22Rv1 (cell line): Measurements from ENCODE around the gene ANXA11.
"Not testable (repeated sequence)": the region's sequence is repeated elsewhere in the genome, so short reads cannot be mapped to it uniquely, and the experiment has no call there.

Experiments
- H3K27ac ChIP-seq: fragments of 450-650 bp; 2 replicates; pipeline ENCODE4 v1.5.1; 2017
- ZFX ChIP-seq: fragments of 450-650 bp; IDR thresholded peaks from 2 replicates; pipeline ENCODE4 v1.6.1; 2017; ENCODE audit warnings: antibody characterized with exemption, borderline replicate concordance
- TF ChIP-seq, protein P1 (sequence below): fragments of 450-650 bp; IDR thresholded peaks from 2 replicates; pipeline ENCODE4 v1.5.1; 2017; ENCODE audit warnings: mild to moderate bottlenecking

Gene ANXA11

GRCh38 chr10:80137031-80137862 lies 68.1 kb downstream of the ANXA11 start:
- no peak for TF ChIP-seq ZFX
- TF ChIP-seq, protein P1, sequence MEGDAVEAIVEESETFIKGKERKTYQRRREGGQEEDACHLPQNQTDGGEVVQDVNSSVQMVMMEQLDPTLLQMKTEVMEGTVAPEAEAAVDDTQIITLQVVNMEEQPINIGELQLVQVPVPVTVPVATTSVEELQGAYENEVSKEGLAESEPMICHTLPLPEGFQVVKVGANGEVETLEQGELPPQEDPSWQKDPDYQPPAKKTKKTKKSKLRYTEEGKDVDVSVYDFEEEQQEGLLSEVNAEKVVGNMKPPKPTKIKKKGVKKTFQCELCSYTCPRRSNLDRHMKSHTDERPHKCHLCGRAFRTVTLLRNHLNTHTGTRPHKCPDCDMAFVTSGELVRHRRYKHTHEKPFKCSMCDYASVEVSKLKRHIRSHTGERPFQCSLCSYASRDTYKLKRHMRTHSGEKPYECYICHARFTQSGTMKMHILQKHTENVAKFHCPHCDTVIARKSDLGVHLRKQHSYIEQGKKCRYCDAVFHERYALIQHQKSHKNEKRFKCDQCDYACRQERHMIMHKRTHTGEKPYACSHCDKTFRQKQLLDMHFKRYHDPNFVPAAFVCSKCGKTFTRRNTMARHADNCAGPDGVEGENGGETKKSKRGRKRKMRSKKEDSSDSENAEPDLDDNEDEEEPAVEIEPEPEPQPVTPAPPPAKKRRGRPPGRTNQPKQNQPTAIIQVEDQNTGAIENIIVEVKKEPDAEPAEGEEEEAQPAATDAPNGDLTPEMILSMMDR: no peak
- H3K27ac ChIP-seq: no peak overlapping the region

DNA sequence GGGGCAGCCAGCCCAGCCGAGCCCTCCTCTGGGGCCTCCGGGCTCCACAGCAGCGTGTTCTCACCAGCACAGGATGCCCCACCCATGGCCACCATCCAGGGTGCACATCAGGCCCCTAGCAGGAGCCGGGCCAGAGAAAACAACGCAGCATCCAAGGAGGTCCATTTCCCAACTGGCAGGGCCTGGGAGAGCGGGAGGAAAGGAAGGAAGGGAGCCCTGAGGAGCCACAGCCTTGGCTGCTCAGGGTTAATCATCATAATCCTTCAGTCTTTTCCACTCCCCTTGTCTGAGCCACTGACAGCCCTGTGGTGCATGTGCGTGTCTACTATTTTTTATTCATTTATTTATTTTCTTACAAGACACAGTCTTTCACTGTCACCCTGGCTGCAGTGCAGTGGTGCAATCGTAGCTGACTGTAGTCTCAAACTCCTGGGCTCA lies 69.2 kb downstream of the ANXA11 start:
- TF ChIP-seq, protein P1: no peak
- no peak for TF ChIP-seq ZFX
- no peak overlapping the region for H3K27ac ChIP-seq

GRCh38 chr10:80133687-80134086 lies 71.7 kb downstream of the ANXA11 start:
- H3K27ac ChIP-seq: not testable (repeated sequence)

GRCh38 chr10:80133206-80133605 lies 72.1 kb downstream of the ANXA11 start:
- TF ChIP-seq, protein P1: no peak
- TF ChIP-seq ZFX: no peak
- H3K27ac ChIP-seq: no peak overlapping the region

DNA sequence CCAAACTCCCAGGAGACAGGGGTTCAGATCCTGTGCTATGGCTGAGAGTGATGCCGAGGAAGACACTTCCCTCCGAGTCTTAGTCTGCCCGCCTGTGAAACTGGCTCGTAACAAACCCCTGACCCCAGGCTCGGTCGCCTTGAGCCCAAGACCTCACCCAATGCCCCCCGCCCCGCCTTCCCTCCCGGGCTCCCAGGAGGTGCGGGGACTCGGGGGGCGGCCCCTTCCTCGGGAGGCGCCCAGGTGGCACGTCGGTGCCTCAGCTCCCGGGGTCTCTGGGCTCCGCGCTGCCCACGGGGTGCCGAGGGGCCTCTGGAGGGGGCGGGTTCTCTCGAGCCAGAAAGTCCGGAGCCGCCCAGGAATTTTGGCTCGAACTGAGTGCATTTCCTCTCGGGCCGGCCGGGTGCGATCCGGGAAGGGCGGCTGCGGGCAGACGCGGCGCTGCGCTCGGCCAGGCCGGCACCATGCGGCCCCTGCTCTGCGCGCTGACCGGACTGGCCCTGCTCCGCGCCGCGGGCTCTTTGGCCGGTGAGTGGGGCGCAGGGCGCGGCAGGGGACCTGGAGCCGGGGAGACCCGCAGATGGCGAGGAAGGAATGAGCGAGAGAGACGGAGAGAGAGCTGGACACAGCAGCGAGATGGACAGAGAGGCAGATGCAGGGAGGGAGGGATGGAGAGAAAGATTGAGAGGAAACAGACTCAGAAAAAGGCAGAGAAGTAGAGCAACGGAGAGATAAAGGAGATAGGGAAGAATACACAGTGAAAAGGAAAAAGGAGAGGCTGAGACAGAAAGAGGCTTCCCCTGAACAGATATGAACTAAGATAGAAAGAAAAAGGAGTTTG lies 72.8 kb downstream of the ANXA11 start, which contains the start of gene PLAC9:
Gene PLAC9, plus strand, starts transcription at position 432 of the 841 bp plus-strand sequence. Its CDS starts 33 bp downstream, at position 465.
- H3K27ac ChIP-seq: no peak within 1 kb of the TSS
- TF ChIP-seq, protein P1: no peak
- TF ChIP-seq ZFX: no peak

DNA sequence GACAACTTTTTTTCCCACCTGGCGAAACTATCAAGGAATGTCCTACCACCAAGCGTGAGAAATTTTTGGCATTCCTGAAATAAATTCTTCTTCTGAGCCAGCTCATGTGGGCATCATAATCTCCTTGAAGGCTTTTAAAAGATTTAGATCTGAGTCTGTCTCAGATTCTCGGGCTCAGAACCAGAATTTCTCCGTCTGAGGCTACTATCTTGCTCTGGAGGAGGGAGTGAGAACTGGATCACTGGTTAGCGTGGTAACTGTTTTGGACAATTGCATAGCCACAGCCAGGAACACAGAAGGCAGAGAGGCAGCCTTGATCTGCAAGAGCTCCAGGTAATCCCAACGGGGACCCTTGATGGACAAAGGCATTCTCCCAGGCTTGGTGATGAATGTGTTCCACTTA lies 73.8 kb downstream of the ANXA11 start:
- TF ChIP-seq, protein P1: no peak
- TF ChIP-seq ZFX: no peak
- no peak overlapping the region for H3K27ac ChIP-seq

GRCh38 chr10:80126876-80127275 lies 78.5 kb downstream of the ANXA11 start:
- no peak overlapping the region for H3K27ac ChIP-seq
- TF ChIP-seq, protein P1: no peak
- no peak for TF ChIP-seq ZFX
